Measurements from ENCODE around the gene SCAMP3. TPM values are rescaled to one million over a fixed set of nuclear protein-coding genes. Genes with fewer than 3 reads are reported as not detected.

SCAMP3 gene
- polyA plus RNA-seq, 1 donor from 2014 or later = 34.6 TPM

- peak overlapping the region; percentile 84 for H2AFZ ChIP-seq (ENCODE audit: low read depth, low read length)
Observed at GRCh38 chr1:155245163-155245524, 17.0 kb downstream of the SCAMP3 start.

DNA sequence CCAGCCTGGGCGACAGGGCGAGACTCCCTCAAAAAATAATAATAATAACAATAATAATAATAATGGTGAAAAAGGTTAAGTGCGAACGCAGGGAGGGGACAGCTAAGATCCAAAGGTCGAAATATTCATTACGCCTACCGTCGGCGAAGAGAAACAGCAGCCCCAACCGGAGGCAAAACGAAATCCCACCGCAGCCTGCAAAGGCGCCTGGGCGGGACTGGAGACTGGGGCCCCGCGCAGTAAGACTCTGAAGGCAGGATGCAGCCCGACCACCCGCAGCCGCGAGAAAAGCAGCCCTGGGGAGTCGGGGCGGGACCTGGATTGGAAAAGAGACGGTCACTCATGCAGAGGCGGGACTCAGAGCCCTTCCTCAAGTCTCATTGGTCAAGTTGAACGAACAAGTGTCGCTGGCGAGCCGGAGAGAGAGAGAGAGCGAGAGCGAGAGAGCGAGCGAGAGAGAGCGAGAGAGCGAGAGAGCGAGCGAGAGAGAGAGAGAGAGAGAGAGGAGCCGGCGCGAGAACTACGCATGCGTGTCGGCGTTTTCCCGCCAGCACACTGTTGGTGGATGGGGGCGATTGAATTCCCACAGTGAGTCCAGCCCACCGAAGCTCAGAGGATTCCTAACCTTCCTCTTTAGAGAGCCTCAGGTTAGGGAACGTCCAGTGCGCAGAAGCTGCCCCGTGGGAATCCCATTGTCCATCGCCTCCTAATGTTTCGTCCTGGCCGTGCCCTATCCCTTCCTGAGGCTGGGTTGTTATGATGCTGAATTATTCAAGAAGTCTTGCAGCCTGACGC is 17.6 kb downstream of the SCAMP3 start:
- Histone ChIP-seq H3K9ac (ENCODE audit: low read length) (peak overlapping the region; percentile 74), H3F3A (ENCODE audit: insufficient read depth, low read length, poor library complexity, severe bottlenecking) (no peaks in the 10 kb centered on the region), H3K9me3 (ENCODE audit: low read length) (no peaks in the 10 kb centered on the region), H3K4me2 (ENCODE audit: low read length) (peak overlapping the region; percentile 74), H3K4me3 (ENCODE audit: low read length) (peak overlapping the region; percentile 65), H3K27me3 (ENCODE audit: insufficient read depth, low read depth, low read length) (no peaks in the 10 kb centered on the region), H2AFZ (ENCODE audit: low read depth, low read length) (peak overlapping the region; percentile 84), H3K9me2 (ENCODE audit: insufficient read depth, low read length) (no peaks in the 10 kb centered on the region), H3K79me2 (replicated peaks; ENCODE audit: insufficient read depth, low read length) (no peaks in the 10 kb centered on the region), H3K27ac (ENCODE audit: low read length) (peak overlapping the region; percentile 89), H4K20me1 (ENCODE audit: insufficient read depth) (no peaks in the 10 kb centered on the region), H3K36me3 (ENCODE audit: insufficient read depth, low read length) (no peaks in the 10 kb centered on the region)
- peak; percentile 69 for TF ChIP-seq CTCF (IDR thresholded peaks at IDR 0.05; ENCODE audit: poor library complexity, severe bottlenecking)
- TF ChIP-seq EZH2 (IDR thresholded peaks at IDR 0.05; ENCODE audit: borderline replicate concordance, insufficient read depth, low read length, poor library complexity, severe bottlenecking) = no peak
- TF ChIP-seq, protein P1, sequence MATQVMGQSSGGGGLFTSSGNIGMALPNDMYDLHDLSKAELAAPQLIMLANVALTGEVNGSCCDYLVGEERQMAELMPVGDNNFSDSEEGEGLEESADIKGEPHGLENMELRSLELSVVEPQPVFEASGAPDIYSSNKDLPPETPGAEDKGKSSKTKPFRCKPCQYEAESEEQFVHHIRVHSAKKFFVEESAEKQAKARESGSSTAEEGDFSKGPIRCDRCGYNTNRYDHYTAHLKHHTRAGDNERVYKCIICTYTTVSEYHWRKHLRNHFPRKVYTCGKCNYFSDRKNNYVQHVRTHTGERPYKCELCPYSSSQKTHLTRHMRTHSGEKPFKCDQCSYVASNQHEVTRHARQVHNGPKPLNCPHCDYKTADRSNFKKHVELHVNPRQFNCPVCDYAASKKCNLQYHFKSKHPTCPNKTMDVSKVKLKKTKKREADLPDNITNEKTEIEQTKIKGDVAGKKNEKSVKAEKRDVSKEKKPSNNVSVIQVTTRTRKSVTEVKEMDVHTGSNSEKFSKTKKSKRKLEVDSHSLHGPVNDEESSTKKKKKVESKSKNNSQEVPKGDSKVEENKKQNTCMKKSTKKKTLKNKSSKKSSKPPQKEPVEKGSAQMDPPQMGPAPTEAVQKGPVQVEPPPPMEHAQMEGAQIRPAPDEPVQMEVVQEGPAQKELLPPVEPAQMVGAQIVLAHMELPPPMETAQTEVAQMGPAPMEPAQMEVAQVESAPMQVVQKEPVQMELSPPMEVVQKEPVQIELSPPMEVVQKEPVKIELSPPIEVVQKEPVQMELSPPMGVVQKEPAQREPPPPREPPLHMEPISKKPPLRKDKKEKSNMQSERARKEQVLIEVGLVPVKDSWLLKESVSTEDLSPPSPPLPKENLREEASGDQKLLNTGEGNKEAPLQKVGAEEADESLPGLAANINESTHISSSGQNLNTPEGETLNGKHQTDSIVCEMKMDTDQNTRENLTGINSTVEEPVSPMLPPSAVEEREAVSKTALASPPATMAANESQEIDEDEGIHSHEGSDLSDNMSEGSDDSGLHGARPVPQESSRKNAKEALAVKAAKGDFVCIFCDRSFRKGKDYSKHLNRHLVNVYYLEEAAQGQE (IDR thresholded peaks at IDR 0.05; ENCODE audit: borderline replicate concordance) = peak; percentile 82
- peak; percentile 40 for TF ChIP-seq RAD21 (conservative IDR thresholded peaks at IDR 0.05)
- TF ChIP-seq POLR2AphosphoS5 (IDR thresholded peaks at IDR 0.05) = peak; percentile 91
- TF ChIP-seq MXI1 (conservative IDR thresholded peaks at IDR 0.05; ENCODE audit: poor library complexity, severe bottlenecking) = peak; percentile 67
- TF ChIP-seq SMC3 (conservative IDR thresholded peaks at IDR 0.05; ENCODE audit: poor library complexity) = peak; percentile 56
- TF ChIP-seq EP300 (conservative IDR thresholded peaks at IDR 0.05; ENCODE audit: poor library complexity, severe bottlenecking) = peak; percentile 92
- TF ChIP-seq TAF1 (IDR thresholded peaks at IDR 0.05; ENCODE audit: low read depth) = peak; percentile 90

More at GRCh38 chr1:155245163-155245524, 17.0 kb downstream of the SCAMP3 start:
- H3K27ac ChIP-seq (ENCODE audit: low read length) = peak overlapping the region; percentile 89
- no peaks in the 10 kb centered on the region for H4K20me1 ChIP-seq (ENCODE audit: insufficient read depth)
- TF ChIP-seq EP300 (conservative IDR thresholded peaks at IDR 0.05; ENCODE audit: poor library complexity, severe bottlenecking) (no peak), POLR2AphosphoS5 (IDR thresholded peaks at IDR 0.05) (no peak)
- H3K36me3 ChIP-seq (ENCODE audit: insufficient read depth, low read length) = no peaks in the 10 kb centered on the region
- H3K9me2 ChIP-seq (ENCODE audit: insufficient read depth, low read length) = no peaks in the 10 kb centered on the region
- peak overlapping the region; percentile 74 for H3K4me2 ChIP-seq (ENCODE audit: low read length)
- H3F3A ChIP-seq (ENCODE audit: insufficient read depth, low read length, poor library complexity, severe bottlenecking) = no peaks in the 10 kb centered on the region
- H3K9me3 ChIP-seq (ENCODE audit: low read length) = no peaks in the 10 kb centered on the region
- H3K9ac ChIP-seq (ENCODE audit: low read length) = peak overlapping the region; percentile 74
- peak overlapping the region; percentile 65 for H3K4me3 ChIP-seq (ENCODE audit: low read length)
- no peaks in the 10 kb centered on the region for H3K79me2 ChIP-seq (replicated peaks; ENCODE audit: insufficient read depth, low read length)
- no peaks in the 10 kb centered on the region for H3K27me3 ChIP-seq (ENCODE audit: insufficient read depth, low read depth, low read length)
